Measurements from ENCODE around the gene SMG6.

DNA sequence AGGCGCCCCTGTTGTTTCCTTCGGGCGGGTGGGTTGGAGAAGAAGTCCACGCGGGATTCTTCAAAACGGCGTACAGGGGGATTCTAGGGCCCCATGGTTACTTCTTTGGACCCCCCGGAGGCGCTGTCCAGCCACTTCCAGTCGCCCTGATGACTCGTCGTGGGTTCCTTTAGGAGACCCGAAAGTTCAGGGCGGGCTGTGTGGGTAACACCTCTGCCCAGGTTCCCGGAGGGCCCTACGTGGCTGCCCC lies 249.4 kb downstream of the SMG6 start:
- TF ChIP-seq, protein P1, sequence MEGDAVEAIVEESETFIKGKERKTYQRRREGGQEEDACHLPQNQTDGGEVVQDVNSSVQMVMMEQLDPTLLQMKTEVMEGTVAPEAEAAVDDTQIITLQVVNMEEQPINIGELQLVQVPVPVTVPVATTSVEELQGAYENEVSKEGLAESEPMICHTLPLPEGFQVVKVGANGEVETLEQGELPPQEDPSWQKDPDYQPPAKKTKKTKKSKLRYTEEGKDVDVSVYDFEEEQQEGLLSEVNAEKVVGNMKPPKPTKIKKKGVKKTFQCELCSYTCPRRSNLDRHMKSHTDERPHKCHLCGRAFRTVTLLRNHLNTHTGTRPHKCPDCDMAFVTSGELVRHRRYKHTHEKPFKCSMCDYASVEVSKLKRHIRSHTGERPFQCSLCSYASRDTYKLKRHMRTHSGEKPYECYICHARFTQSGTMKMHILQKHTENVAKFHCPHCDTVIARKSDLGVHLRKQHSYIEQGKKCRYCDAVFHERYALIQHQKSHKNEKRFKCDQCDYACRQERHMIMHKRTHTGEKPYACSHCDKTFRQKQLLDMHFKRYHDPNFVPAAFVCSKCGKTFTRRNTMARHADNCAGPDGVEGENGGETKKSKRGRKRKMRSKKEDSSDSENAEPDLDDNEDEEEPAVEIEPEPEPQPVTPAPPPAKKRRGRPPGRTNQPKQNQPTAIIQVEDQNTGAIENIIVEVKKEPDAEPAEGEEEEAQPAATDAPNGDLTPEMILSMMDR (conservative IDR thresholded peaks at IDR 0.05; ENCODE audit: low read depth, low read length), result no peak
- TF ChIP-seq EZH2 (IDR thresholded peaks at IDR 0.05; ENCODE audit: borderline replicate concordance, low read depth, low read length, poor library complexity, severe bottlenecking), result no peak
